Motor neuron (in vitro differentiated cells): Measurements from ENCODE around the gene CPT2. TPM values are rescaled to one million over a fixed set of nuclear protein-coding genes. Genes with fewer than 3 reads are reported as not detected.
"Not testable (repeated sequence)": the region's sequence is repeated elsewhere in the genome, so short reads cannot be mapped to it uniquely, and the experiment has no call there.

Experiments
- ATAC-seq, 8 experiments: fragments of 200-7000 bp; cut with Tn5 transposase; replicated peaks in 6 of 8; 2 replicates each; pipeline ENCODE4 v1.8.0; 2021; ENCODE audit warnings: mild to moderate bottlenecking in 8 of 8, moderate library complexity in 8 of 8
- H3K27ac ChIP-seq, 2 donors: fragments of 250-450 bp; sonication (Bioruptor Pico); 2 replicates each; pipeline ENCODE4 v1.9.0; 2021; ENCODE audit warnings: antibody characterized with exemption in 2 of 2, mild to moderate bottlenecking in 2 of 2, moderate library complexity in 1 of 2
- H3K4me1 ChIP-seq, 2 donors: fragments of 250-450 bp; sonication (Bioruptor Pico); replicated peaks in 1 of 2; 2 replicates each; pipeline ENCODE4 v1.6.1; 2021; ENCODE audit warnings: antibody characterized with exemption in 2 of 2, mild to moderate bottlenecking in 2 of 2, moderate library complexity in 1 of 2
- H3K4me3 ChIP-seq, 5 donors: fragments of 250-450 bp; sonication (Bioruptor Pico); 2 replicates each; pipeline ENCODE4 v1.9.0; 2021; ENCODE audit warnings: antibody characterized with exemption in 5 of 5, mild to moderate bottlenecking in 5 of 5, moderate library complexity in 4 of 5
- WGBS, 10 experiments: fragments of 450-650 bp; shearing (Covaris generic); methylation state at CpG; one replicate each; pipeline ENCODE4 v1.0.0; 2022; 5-methylcytosine and 5-hydroxymethylcytosine counted together
- in situ Hi-C, 9 experiments: fragments of 400-800 bp; cut with MboI; loops; one replicate each; pipeline ENCODE4 v1.15.0; 2021; ENCODE audit warnings: low sequenced_read_pairs in 9 of 9, low pct_unique_long_range_greater_than_20kb in 2 of 9; ENCODE audit not compliant: unreplicated experiment in 9 of 9
- total RNA-seq, 8 experiments: library from RNA; unstranded; fragments of 300-600 nt; gene quantifications; 2 replicates each; pipeline versions ENCODE4 v1.2.3 to v1.2.4, GENCODE V29; 2022

Gene CPT2
- total RNA-seq, 8 experiments from 2014 or later, result 20.1 to 28.6 (median 24.0) TPM

GRCh38 chr1:53206083-53206685 is 9.6 kb downstream of the CPT2 start:
- in situ Hi-C loops, H3K4me1 ChIP-seq, H3K27ac ChIP-seq, H3K4me3 ChIP-seq, ATAC-seq: not testable (repeated sequence)
- 80 to 100% (median 100%) methylated on average over 1 to 3 of the region's 3 CpGs; no CpG with 5 or more reads in 1 of the 10 experiments for WGBS, 10 experiments

- Histone ChIP-seq H3K4me3 (no peak overlapping the region), H3K27ac (no peak overlapping the region), H3K4me1 (no peaks in the 10 kb centered on the region)
- no peak for ATAC-seq
- in situ Hi-C loops, result no loop called here
- WGBS, 10 experiments, result 90 to 100% (median 100%) methylated on average over 1 of the region's 1 CpG; no CpG with 5 or more reads in 4 of the 10 experiments
Observed at GRCh38 chr1:53206735-53207379, 10.2 kb downstream of the CPT2 start.

- no peak for ATAC-seq
- no peak overlapping the region for H3K27ac ChIP-seq
- 38 to 100% (median 100%) methylated on average over 1 of the region's 1 CpG; no CpG with 5 or more reads in 2 of the 10 experiments for WGBS, 10 experiments
- no peak overlapping the region for H3K4me3 ChIP-seq
- in situ Hi-C loops, result no loop called here
- H3K4me1 ChIP-seq, result no peaks in the 10 kb centered on the region
Observed at GRCh38 chr1:53207726-53208125, 11.1 kb downstream of the CPT2 start.

- H3K27ac ChIP-seq, result no peak overlapping the region
- in situ Hi-C loops, result no loop called here
- H3K4me3 ChIP-seq, result no peak overlapping the region
- H3K4me1 ChIP-seq, result no peaks in the 10 kb centered on the region
- ATAC-seq, result no peak
- 69 to 100% (median 98%) methylated on average over 1 to 7 of the region's 7 CpGs; no CpG with 5 or more reads in 1 of the 10 experiments for WGBS, 10 experiments
Observed at GRCh38 chr1:53210352-53210751, 13.7 kb downstream of the CPT2 start.

GRCh38 chr1:53210954-53211353 is 14.3 kb downstream of the CPT2 start:
- peak in 1 of 8 experiments; percentile 13 for ATAC-seq
- in situ Hi-C loops, result no loop called here
- 83 to 100% (median 90%) methylated on average over 1 to 8 of the region's 11 CpGs; no CpG with 5 or more reads in 4 of the 10 experiments for WGBS, 10 experiments
- no peak overlapping the region for H3K27ac ChIP-seq
- no peaks in the 10 kb centered on the region for H3K4me1 ChIP-seq
- H3K4me3 ChIP-seq, result no peak overlapping the region

GRCh38 chr1:53214376-53214940 is 17.8 kb downstream of the CPT2 start:
- no peak overlapping the region for H3K4me3 ChIP-seq
- ATAC-seq, result peak in 5 of 8 experiments; percentile 20 to 58 (median 27)
- H3K4me1 ChIP-seq, result peaks cover 7% of the 10 kb centered on the region in 2 donors
- in situ Hi-C loops, result no loop called here
- no peak overlapping the region for H3K27ac ChIP-seq
- WGBS, 10 experiments, result 57 to 100% (median 93%) methylated on average over 1 to 5 of the region's 5 CpGs

- in situ Hi-C loops, result no loop called here
- Histone ChIP-seq H3K4me1 (peaks cover 13% of the 10 kb centered on the region in 2 donors), H3K27ac (no peak overlapping the region), H3K4me3 (no peak overlapping the region)
- no peak for ATAC-seq
- 80 to 100% (median 96%) methylated on average over 1 to 7 of the region's 7 CpGs; no CpG with 5 or more reads in 3 of the 10 experiments for WGBS, 10 experiments
Observed at GRCh38 chr1:53218201-53218600, 21.6 kb downstream of the CPT2 start.

GRCh38 chr1:53219711-53220110 is 23.1 kb downstream of the CPT2 start:
- in situ Hi-C loops, result no loop called here
- no peak for ATAC-seq
- peak overlapping the region; percentile 57 to 89 (median 65) for H3K4me3 ChIP-seq
- peak overlapping the region; percentile 98 to 99 for H3K27ac ChIP-seq
- peaks cover 13% of the 10 kb centered on the region in 2 donors for H3K4me1 ChIP-seq
- WGBS, 10 experiments, result 0 to 67% (median 7%) methylated on average over 1 to 8 of the region's 8 CpGs

GRCh38 chr1:53220171-53220961 is 23.7 kb downstream of the CPT2 start, which contains the start of gene CZIB:
TSS of gene CZIB (minus strand) at chr1:53220634. CDS start at chr1:53220575, 59 bp downstream.
- peak within 1 kb of the TSS; percentile 57 to 89 (median 65) for H3K4me3 ChIP-seq
- in situ Hi-C loops, result no loop called here
- peaks cover 13% of the 10 kb centered on the region in 2 donors for H3K4me1 ChIP-seq
- H3K27ac ChIP-seq, result peak within 1 kb of the TSS; percentile 98 to 99
- ATAC-seq, result peak; percentile 90 to 96 (median 92)
- 0 to 13% (median 2%) methylated on average over 2 to 20 of the region's 61 CpGs; no CpG with 5 or more reads in 2 of the 10 experiments for WGBS, 10 experiments

- Histone ChIP-seq H3K27ac (peak overlapping the region; percentile 98 to 99), H3K4me1 (peaks cover 13% of the 10 kb centered on the region in 2 donors), H3K4me3 (peak overlapping the region; percentile 57 to 89 (median 65))
- 19 to 71% (median 47%) methylated on average over 1 to 3 of the region's 3 CpGs; no CpG with 5 or more reads in 2 of the 10 experiments for WGBS, 10 experiments
- in situ Hi-C loops, result no loop called here
- ATAC-seq, result no peak
Observed at GRCh38 chr1:53220962-53221286, 24.3 kb downstream of the CPT2 start.

- H3K4me1 ChIP-seq, result peaks cover 19 to 21% of the 10 kb centered on the region in 2 donors
- WGBS, 10 experiments, result 0 to 53% (median 22%) methylated on average over 1 to 5 of the region's 8 CpGs; no CpG with 5 or more reads in 3 of the 10 experiments
- H3K27ac ChIP-seq, result peak overlapping the region; percentile 81 to 88
- peak overlapping the region; percentile 76 to 96 (median 91) for H3K4me3 ChIP-seq
- no peak for ATAC-seq
- in situ Hi-C loops, result no loop called here
Observed at GRCh38 chr1:53237638-53238037, 41.0 kb downstream of the CPT2 start.

- Histone ChIP-seq H3K4me3 (peak within 1 kb of the TSS; percentile 76 to 96 (median 91)), H3K27ac (peak within 1 kb of the TSS; percentile 88 to 95), H3K4me1 (peaks cover 19 to 21% of the 10 kb centered on the region in 2 donors)
- peak; percentile 93 to 99 (median 98) for ATAC-seq
- in situ Hi-C loops, result no loop called here
- 0 to 40% (median 5%) methylated on average over 3 to 46 of the region's 64 CpGs; no CpG with 5 or more reads in 4 of the 10 experiments for WGBS, 10 experiments
Observed at GRCh38 chr1:53238197-53239155, 41.9 kb downstream of the CPT2 start, which contains the start of gene MAGOH. TSS of gene MAGOH (minus strand) at chr1:53238518. CDS start at chr1:53238448, 70 bp downstream.
